HCT116 (cell line): ENCODE measurements around the gene HRG. TPM values are rescaled to one million over a fixed set of nuclear protein-coding genes. Genes with fewer than 3 reads are reported as not detected.
"Not testable (repeated sequence)": the region's sequence is repeated elsewhere in the genome, so short reads cannot be mapped to it uniquely, and the experiment has no call there.

ENCODE experiments used
- ATAC-seq: fragments of 200-7000 bp; cut with Tn5 transposase; 2 replicates; pipeline ENCODE4 v1.9.1; 2020; ENCODE audit warnings: mild to moderate bottlenecking, moderate library complexity
- BruUV-seq: library from RNA; stranded (reverse); fragments of 400-500 nt; replicated peaks from 2 replicates; lab custom pipeline; 2021; lab: Mats Ljungman, UMichigan
- CTCF ChIA-PET: fragments of 300-600 bp; sonication (Branson Sonifier 250); formaldehyde crosslinking; loops from one replicate; lab custom pipeline; 2021; ENCODE audit warnings: antibody characterized with exemption; lab: Charles Lee
- POLR2A ChIA-PET: fragments of 300-600, 350-600 bp; sonication (Branson Sonifier 250); formaldehyde crosslinking; loops from one replicate; lab custom pipeline; 2021; ENCODE audit warnings: antibody characterized with exemption; lab: Charles Lee
- RAD21 ChIA-PET, 2 experiments: fragments of 300-600 bp; sonication (Branson Sonifier 250); formaldehyde crosslinking; loops; one replicate each; lab custom pipeline; 2023; ENCODE audit warnings: low total read pairs in 2 of 2; ENCODE audit not compliant: uncharacterized antibody in 2 of 2, unreplicated experiment in 2 of 2, low non-redundant PET in 1 of 2; lab: Charles Lee
- DNase-seq: peaks from one replicate; pipeline ENCODE4 v3.0.0-alpha.2; 2010; ENCODE audit warnings: low read depth, low spot score
- H2AFZ ChIP-seq: fragments of 200-600 bp; shearing (Covaris generic), sonication (generic); 2 replicates; pipeline ENCODE4 v1.6.1; 2017; ENCODE audit warnings: low read depth, mixed run types, mixed read lengths, antibody characterized with exemption, low read length; ENCODE audit not compliant: poor library complexity, severe bottlenecking
- H3K27ac ChIP-seq: 2 replicates; pipeline ENCODE4 v1.5.1; 2012; ENCODE audit warnings: low read depth, low read length
- H3K27me3 ChIP-seq: fragments of 200-600 bp; sonication (generic); 2 replicates; pipeline ENCODE4 v1.6.1; 2016; ENCODE audit warnings: mixed run types, low read length, mixed read lengths; ENCODE audit not compliant: insufficient read depth
- H3K36me3 ChIP-seq, 2 experiments: fragments of 200-500 bp in 1 of 2; fragments of 200-600 bp in 1 of 2; sonication (Bioruptor generic) in 1 of 2; sonication (generic) in 1 of 2; 2 replicates each; pipeline versions ENCODE4 v1.5.1 to v1.6.1; 2014 to 2016; ENCODE audit warnings: low read length in 2 of 2, inconsistent platforms in 1 of 2, mixed read lengths in 1 of 2, mixed run types in 1 of 2; ENCODE audit not compliant: insufficient read depth in 2 of 2, control insufficient read depth in 1 of 2
- H3K4me1 ChIP-seq, 2 experiments: fragments of 200-600 bp in 1 of 2; sonication (generic) in 1 of 2; 2 replicates each; pipeline versions ENCODE4 v1.5.1 to v1.6.1; 2012 to 2017; ENCODE audit warnings: low read length in 2 of 2, inconsistent platforms in 1 of 2, mild to moderate bottlenecking in 1 of 2, mixed read lengths in 1 of 2, mixed run types in 1 of 2, moderate library complexity in 1 of 2; ENCODE audit not compliant: insufficient read depth in 2 of 2, control insufficient read depth in 1 of 2
- H3K4me2 ChIP-seq: fragments of 200-600 bp; sonication (generic); 2 replicates; pipeline ENCODE4 v1.6.1; 2017; ENCODE audit warnings: mixed run types, low read length, mixed read lengths
- H3K4me3 ChIP-seq, 2 experiments: fragments of 200-600 bp in 1 of 2; sonication (generic) in 1 of 2; replicated peaks in 1 of 2; 2 replicates each; pipeline ENCODE4 v1.5.1; 2011 to 2016; ENCODE audit warnings: low read length in 2 of 2, control low read depth in 1 of 2, low read depth in 1 of 2, mild to moderate bottlenecking in 1 of 2, mixed read lengths in 1 of 2, mixed run types in 1 of 2
- H3K79me2 ChIP-seq: fragments of 200-600 bp; sonication (generic); 2 replicates; pipeline ENCODE4 v1.6.1; 2017; ENCODE audit warnings: mild to moderate bottlenecking, mixed run types, low read length, moderate library complexity, mixed read lengths; ENCODE audit not compliant: insufficient read depth
- H3K9ac ChIP-seq: fragments of 200-600 bp; sonication (generic); 2 replicates; pipeline ENCODE4 v1.6.1; 2016; ENCODE audit warnings: low read length, mixed read lengths
- H3K9me2 ChIP-seq: fragments of 200-600 bp; sonication (generic), shearing (Covaris generic); 2 replicates; pipeline ENCODE4 v1.6.1; 2017; ENCODE audit warnings: mixed run types, mild to moderate bottlenecking, moderate library complexity; ENCODE audit not compliant: insufficient read depth
- H3K9me3 ChIP-seq, 2 experiments: fragments of 200-500 bp in 1 of 2; fragments of 200-600 bp in 1 of 2; sonication (Bioruptor generic) in 1 of 2; sonication (generic) in 1 of 2; 2 replicates each; pipeline ENCODE4 v1.6.1; 2014 to 2017; ENCODE audit warnings: low read length in 2 of 2, mixed read lengths in 2 of 2, inconsistent platforms in 1 of 2, low read depth in 1 of 2, mild to moderate bottlenecking in 1 of 2, mixed run types in 1 of 2, moderate library complexity in 1 of 2; ENCODE audit not compliant: control insufficient read depth in 1 of 2, insufficient read depth in 1 of 2
- H4K20me1 ChIP-seq: fragments of 200-600 bp; sonication (generic), shearing (Covaris generic); 2 replicates; pipeline ENCODE4 v1.6.1; 2017; ENCODE audit warnings: mixed run types, mild to moderate bottlenecking, moderate library complexity; ENCODE audit not compliant: insufficient read depth
- EZH2phosphoT487 ChIP-seq: fragments of 200-600 bp; IDR thresholded peaks from 2 replicates; pipeline ENCODE4 v1.6.1; 2018; ENCODE audit warnings: antibody characterized with exemption, borderline replicate concordance
- SRF ChIP-seq: IDR thresholded peaks from 2 replicates; pipeline ENCODE4 v1.6.1; 2012; ENCODE audit warnings: low read depth
- intact Hi-C: fragments of 100-400 bp; cut with micrococcal nuclease; formaldehyde crosslinking; loops from 2 replicates; pipeline ENCODE4 v1.10.0; 2022
- total RNA-seq: library from RNA; stranded (reverse); gene quantifications from one replicate; pipeline ENCODE4 v1.2.1, GENCODE V29; 2021; ENCODE audit not compliant: unreplicated experiment
- TF ChIP-seq, protein P1 (sequence below): IDR thresholded peaks from 2 replicates; pipeline ENCODE4 v1.6.1; 2012
- TF ChIP-seq, protein P2 (sequence below), 3 experiments: fragments of 200-600 bp in 1 of 3; sonication (generic) in 1 of 3; IDR thresholded peaks in 2 of 3; conservative IDR thresholded peaks in 1 of 3; 2 replicates each; pipeline ENCODE4 v1.5.1; 2012 to 2017; ENCODE audit warnings: low read depth in 2 of 3, low read length in 2 of 3, antibody characterized with exemption in 1 of 3, borderline replicate concordance in 1 of 3, control low read depth in 1 of 3, mild to moderate bottlenecking in 1 of 3, mixed read lengths in 1 of 3, mixed run types in 1 of 3, moderate library complexity in 1 of 3; ENCODE audit not compliant: insufficient read depth in 1 of 3

HRG gene
- total RNA-seq, 1 experiment from 2014 or later: 0.42 TPM

DNA sequence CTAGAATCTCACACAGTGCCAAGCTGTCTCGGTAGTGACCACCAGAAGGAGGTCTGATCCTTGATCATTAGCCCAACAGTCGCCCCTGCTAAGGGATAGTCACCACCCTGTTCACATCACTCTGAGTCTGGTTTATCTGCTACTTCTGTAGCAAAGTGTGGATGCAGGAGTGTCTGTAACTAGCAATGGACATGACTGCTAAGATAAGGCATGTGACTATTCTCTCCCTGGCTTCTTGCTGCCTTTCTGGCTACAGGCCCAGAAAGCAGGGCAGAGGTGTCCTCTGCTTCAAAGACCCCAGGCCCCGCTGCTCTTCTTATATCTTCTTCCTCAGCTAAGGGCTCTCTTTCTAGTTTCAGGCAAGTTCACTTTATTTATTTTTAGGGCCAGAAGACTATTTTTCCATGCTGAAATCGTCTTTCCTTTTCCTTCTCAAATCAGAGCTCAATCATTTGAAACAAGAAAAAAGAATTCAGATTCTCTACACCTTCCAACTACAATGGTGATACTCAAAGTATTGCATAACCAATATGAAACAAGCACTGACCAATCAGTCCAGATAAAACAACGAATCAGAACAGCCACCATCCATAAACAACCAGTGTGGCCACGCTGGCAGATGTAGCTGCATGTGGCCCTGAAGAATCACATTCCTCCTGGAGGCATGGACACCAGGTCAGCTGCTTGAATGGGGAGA, 43.3 kb downstream of the HRG start:
- no peak overlapping the region for H2AFZ ChIP-seq
- no peaks in the 10 kb centered on the region for H3K79me2 ChIP-seq
- intact Hi-C loops: no loop called here
- no peak overlapping the region for H3K4me2 ChIP-seq
- no peak overlapping the region for H3K9ac ChIP-seq
- CTCF ChIA-PET: no interaction called here
- RAD21 ChIA-PET: no interaction called here
- no peaks in the 10 kb centered on the region for H4K20me1 ChIP-seq
- H3K27me3 ChIP-seq: no peaks in the 10 kb centered on the region
- POLR2A ChIA-PET: no interaction called here
- BruUV-seq: no TSS peak
- no peaks in the 10 kb centered on the region for H3K4me1 ChIP-seq
- DNase-seq (no peak), ATAC-seq (no peak)
- H3K4me3 ChIP-seq: no peak overlapping the region
- no peak for TF ChIP-seq EZH2phosphoT487
- TF ChIP-seq, protein P1, sequence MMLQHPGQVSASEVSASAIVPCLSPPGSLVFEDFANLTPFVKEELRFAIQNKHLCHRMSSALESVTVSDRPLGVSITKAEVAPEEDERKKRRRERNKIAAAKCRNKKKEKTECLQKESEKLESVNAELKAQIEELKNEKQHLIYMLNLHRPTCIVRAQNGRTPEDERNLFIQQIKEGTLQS: no peak
- TF ChIP-seq SRF: no peak
- TF ChIP-seq, protein P2, sequence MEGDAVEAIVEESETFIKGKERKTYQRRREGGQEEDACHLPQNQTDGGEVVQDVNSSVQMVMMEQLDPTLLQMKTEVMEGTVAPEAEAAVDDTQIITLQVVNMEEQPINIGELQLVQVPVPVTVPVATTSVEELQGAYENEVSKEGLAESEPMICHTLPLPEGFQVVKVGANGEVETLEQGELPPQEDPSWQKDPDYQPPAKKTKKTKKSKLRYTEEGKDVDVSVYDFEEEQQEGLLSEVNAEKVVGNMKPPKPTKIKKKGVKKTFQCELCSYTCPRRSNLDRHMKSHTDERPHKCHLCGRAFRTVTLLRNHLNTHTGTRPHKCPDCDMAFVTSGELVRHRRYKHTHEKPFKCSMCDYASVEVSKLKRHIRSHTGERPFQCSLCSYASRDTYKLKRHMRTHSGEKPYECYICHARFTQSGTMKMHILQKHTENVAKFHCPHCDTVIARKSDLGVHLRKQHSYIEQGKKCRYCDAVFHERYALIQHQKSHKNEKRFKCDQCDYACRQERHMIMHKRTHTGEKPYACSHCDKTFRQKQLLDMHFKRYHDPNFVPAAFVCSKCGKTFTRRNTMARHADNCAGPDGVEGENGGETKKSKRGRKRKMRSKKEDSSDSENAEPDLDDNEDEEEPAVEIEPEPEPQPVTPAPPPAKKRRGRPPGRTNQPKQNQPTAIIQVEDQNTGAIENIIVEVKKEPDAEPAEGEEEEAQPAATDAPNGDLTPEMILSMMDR (IDR thresholded peaks at IDR 0.05 in 2 of 3, conservative IDR thresholded peaks at IDR 0.05 in 1 of 3; ENCODE audit: borderline replicate concordance in 1 of 3, insufficient read depth in 1 of 3, low read depth in 2 of 3, low read length in 2 of 3): no peak
- no peak overlapping the region for H3K27ac ChIP-seq
- no peaks in the 10 kb centered on the region for H3K9me3 ChIP-seq
- no peaks in the 10 kb centered on the region for H3K36me3 ChIP-seq
- no peaks in the 10 kb centered on the region for H3K9me2 ChIP-seq

DNA sequence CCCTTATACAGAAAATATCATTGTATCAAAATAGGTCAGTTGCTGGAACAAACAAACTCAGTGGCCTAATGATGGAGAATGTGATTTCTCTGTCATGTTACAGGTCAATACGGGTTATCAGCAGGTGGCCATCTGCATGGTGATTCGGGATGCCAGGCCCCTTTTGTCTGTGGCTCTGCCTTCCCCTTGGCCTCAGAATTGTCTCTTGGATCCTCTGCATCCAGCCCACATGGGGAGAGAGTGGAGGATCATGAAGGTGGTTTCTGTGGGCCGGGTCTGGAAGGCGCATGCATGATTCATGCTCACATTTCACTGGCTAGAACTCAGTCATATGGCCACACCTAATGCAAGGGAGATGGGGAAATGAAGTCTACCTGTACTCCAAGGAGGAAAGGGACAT, 44.9 kb downstream of the HRG start:
- ATAC-seq, BruUV-seq, H3K4me2 ChIP-seq: not testable (repeated sequence)

More for the DNA sequence above, 44.9 kb downstream of the HRG start:
- H4K20me1 ChIP-seq, H2AFZ ChIP-seq, H3K9me3 ChIP-seq, H3K36me3 ChIP-seq, H3K9me2 ChIP-seq, H3K27ac ChIP-seq, RAD21 ChIA-PET, CTCF ChIA-PET, intact Hi-C loops, H3K4me1 ChIP-seq, H3K27me3 ChIP-seq, DNase-seq, H3K9ac ChIP-seq, H3K4me3 ChIP-seq, H3K79me2 ChIP-seq: not testable (repeated sequence)
- POLR2A ChIA-PET: interaction anchor here (1.8 kb wide), 1 partner anchor 73 kb away, joined by 6 read pairs; the partner anchor contains the start of gene EIF4A2
